A549 (cell line): Measurements from ENCODE around the gene FAM124B. TPM values are rescaled to one million over a fixed set of nuclear protein-coding genes. Genes with fewer than 3 reads are reported as not detected.
"Not testable (repeated sequence)": the region's sequence is repeated elsewhere in the genome, so short reads cannot be mapped to it uniquely, and the experiment has no call there.

Source experiments
- ATAC-seq, 2 experiments: fragments of 200-7000 bp in 1 of 2; fragments of >200 bp in 1 of 2; cut with Nextera tagmentation in 1 of 2; cut with Tn5 transposase in 1 of 2; 3 replicates each; pipeline versions ENCODE4 v1.8.0 to v1.9.1; 2018 to 2020; ENCODE audit warnings: mild to moderate bottlenecking in 1 of 2, moderate library complexity in 1 of 2
- CTCF ChIA-PET: fragments of 300-600 bp; sonication (Branson Sonifier 250); formaldehyde crosslinking; extraction: SDS; loops from one replicate; lab custom pipeline; 2021; ENCODE audit warnings: antibody characterized with exemption, inconsistent platforms; lab: Yijun Ruan, JAX
- POLR2A ChIA-PET: fragments of 350-600 bp; formaldehyde crosslinking; extraction: SDS; loops from one replicate; lab custom pipeline; 2021; ENCODE audit warnings: antibody characterized with exemption, inconsistent platforms; lab: Yijun Ruan, JAX
- DNase-seq, 2 experiments: peaks; one replicate each; pipeline versions ENCODE4 v3.0.0 to v3.0.0-alpha.2; 2011 to 2016; ENCODE audit warnings: low read depth in 1 of 2, low spot score in 1 of 2
- FAIRE-seq: peaks from 2 replicates; lab custom pipeline; 2011; peaks lifted over from hg19 to GRCh38; lab: Jason Lieb, UNC
- H3K27ac ChIP-seq, 2 experiments: fragments of >200 bp; sonication (Bioruptor Twin); formaldehyde crosslinking; 3 replicates each; pipeline ENCODE4 v1.5.1; 2016 to 2017
- H3K4me1 ChIP-seq: fragments of >200 bp; sonication (Bioruptor Twin); formaldehyde crosslinking; 3 replicates; pipeline ENCODE4 v1.6.1; 2016
- H3K4me2 ChIP-seq: fragments of >200 bp; sonication (Bioruptor Twin); formaldehyde crosslinking; 3 replicates; pipeline ENCODE4 v1.6.1; 2016
- H3K4me3 ChIP-seq: fragments of >200 bp; sonication (Bioruptor Twin); formaldehyde crosslinking; 3 replicates; pipeline ENCODE4 v1.5.1; 2016
- H3K9me3 ChIP-seq: fragments of >200 bp; sonication (Bioruptor Twin); formaldehyde crosslinking; 3 replicates; pipeline ENCODE4 v1.6.1; 2016
- CBX8 ChIP-seq: fragments of 200-600 bp; sonication (generic); IDR thresholded peaks from 2 replicates; pipeline ENCODE4 v1.6.1; 2016
- CEBPB ChIP-seq, 2 experiments: fragments of >200 bp in 1 of 2; sonication (Bioruptor Twin) in 1 of 2; formaldehyde crosslinking in 1 of 2; IDR thresholded peaks; 2 replicates each; pipeline ENCODE4 v1.6.1; 2012 to 2016
- EHMT2 ChIP-seq: fragments of 200-600 bp; sonication (generic); IDR thresholded peaks from 2 replicates; pipeline ENCODE4 v1.6.1; 2016; ENCODE audit warnings: antibody characterized with exemption, low read depth, mild to moderate bottlenecking, moderate library complexity
- ESRRA ChIP-seq: fragments of 150-350 bp; IDR thresholded peaks from 2 replicates; pipeline ENCODE4 v1.6.1; 2014; ENCODE audit warnings: mild to moderate bottlenecking, low read length, borderline replicate concordance
- FOSB ChIP-seq: fragments of 250-450 bp; sonication (Bioruptor Pico); IDR thresholded peaks from 2 replicates; pipeline ENCODE4 v1.5.0; 2020; ENCODE audit warnings: mild to moderate bottlenecking, moderate library complexity
- HDAC2 ChIP-seq: fragments of 200-600 bp; sonication (generic); IDR thresholded peaks from 2 replicates; pipeline ENCODE4 v1.6.1; 2016
- HEYL ChIP-seq: fragments of 250-450 bp; sonication (Bioruptor Pico); IDR thresholded peaks from 2 replicates; pipeline ENCODE4 v1.8.0; 2021; ENCODE audit warnings: mild to moderate bottlenecking, moderate library complexity
- JUN ChIP-seq, 2 experiments: fragments of >200 bp; sonication (Bioruptor Twin); formaldehyde crosslinking; IDR thresholded peaks; 2 replicates in 1 of 2; 3 replicates in 1 of 2; pipeline ENCODE4 v1.6.1; 2016 to 2017
- KDM1A ChIP-seq: fragments of 200-600 bp; sonication (generic); IDR thresholded peaks from 2 replicates; pipeline ENCODE4 v1.6.1; 2016; ENCODE audit warnings: low read depth, mild to moderate bottlenecking
- KDM5A ChIP-seq: fragments of 200-600 bp; sonication (generic); IDR thresholded peaks from 2 replicates; pipeline ENCODE4 v1.6.1; 2016; ENCODE audit warnings: antibody characterized with exemption, mild to moderate bottlenecking
- MAZ ChIP-seq: fragments of 150-350 bp; IDR thresholded peaks from 2 replicates; pipeline ENCODE4 v1.6.1; 2014; ENCODE audit warnings: antibody characterized with exemption, low read depth, low read length, borderline replicate concordance
- NFE2L2 ChIP-seq: fragments of 150-350 bp; conservative IDR thresholded peaks from 2 replicates; pipeline ENCODE4 v1.6.1; 2014; ENCODE audit warnings: low read length
- NPAS2 ChIP-seq: fragments of 250-450 bp; sonication (Bioruptor Pico); IDR thresholded peaks from 2 replicates; pipeline ENCODE4 v1.8.0; 2022; ENCODE audit warnings: mild to moderate bottlenecking, moderate library complexity, borderline replicate concordance
- POLR2A ChIP-seq: IDR thresholded peaks from 2 replicates; pipeline ENCODE4 v1.6.1; 2012; ENCODE audit warnings: mild to moderate bottlenecking, low read length
- POLR2AphosphoS2 ChIP-seq: conservative IDR thresholded peaks from 2 replicates; pipeline ENCODE4 v1.6.1; 2012; ENCODE audit warnings: low read length, improper control_type of control experiment, inconsistent platforms
- RARB ChIP-seq: fragments of 250-450 bp; sonication (Bioruptor Pico); IDR thresholded peaks from 2 replicates; pipeline ENCODE4 v1.8.0; 2021; ENCODE audit warnings: mild to moderate bottlenecking, moderate library complexity
- RCOR1 ChIP-seq: fragments of 150-350 bp; IDR thresholded peaks from 2 replicates; pipeline ENCODE4 v1.6.1; 2014; ENCODE audit warnings: antibody characterized with exemption, low read length, low read depth
- SREBF2 ChIP-seq: fragments of 450-650 bp; IDR thresholded peaks from 2 replicates; pipeline ENCODE4 v1.6.1; 2014; ENCODE audit warnings: mild to moderate bottlenecking, moderate library complexity
- TFCP2L1 ChIP-seq: fragments of 250-450 bp; sonication (Bioruptor Pico); IDR thresholded peaks from 2 replicates; pipeline ENCODE4 v1.5.0; 2021; ENCODE audit warnings: mild to moderate bottlenecking
- TP53 ChIP-seq: fragments of 250-450 bp; sonication (Bioruptor Pico); IDR thresholded peaks from 2 replicates; pipeline ENCODE4 v1.5.0; 2021; ENCODE audit warnings: mild to moderate bottlenecking, moderate library complexity
- ZFP36 ChIP-seq: fragments of 450-650 bp; IDR thresholded peaks from 2 replicates; pipeline ENCODE4 v1.6.1; 2014; ENCODE audit warnings: borderline replicate concordance; ENCODE audit not compliant: partially characterized antibody
- WGBS: methylation state at CpG from one replicate; pipeline ENCODE4 v1.1.6; 2017; ENCODE audit errors: missing lambda C conversion rate; 5-methylcytosine and 5-hydroxymethylcytosine counted together
- polyA plus RNA-seq, 4 experiments: library from polyadenylated mRNA; depleted of rRNA in 3 of 4; stranded (reverse); fragments of >200 nt; fragmentation: RNase III in 1 of 4; extraction: RNeasy Plus Mini Kit Qiagen cat#74134 plus additional on column Dnase treatment in 1 of 4; gene quantifications; 2 replicates in 3 of 4; 3 replicates in 1 of 4; pipeline ENCODE4 v1.2.3, GENCODE V29; 2011 to 2017
- TF ChIP-seq, protein P1 (sequence below): fragments of 450-650 bp; IDR thresholded peaks from 2 replicates; pipeline ENCODE4 v1.6.1; 2014; ENCODE audit warnings: antibody characterized with exemption
- TF ChIP-seq, protein P2 (sequence below): IDR thresholded peaks from 2 replicates; pipeline ENCODE4 v1.6.1; 2012
- TF ChIP-seq, protein P3 (sequence below): fragments of >200 bp; sonication (Bioruptor Twin); formaldehyde crosslinking; IDR thresholded peaks from 3 replicates; pipeline ENCODE4 v1.5.1; 2016
- TF ChIP-seq, protein P4 (sequence below): fragments of 250-450 bp; sonication (Bioruptor Pico); IDR thresholded peaks from 2 replicates; pipeline ENCODE4 v1.5.0; 2020; ENCODE audit warnings: low read depth, mild to moderate bottlenecking, moderate library complexity

The FAM124B gene
- polyA plus RNA-seq, 2 of the 4 experiments (the other 2 are of a cell fraction) = not detected

DNA sequence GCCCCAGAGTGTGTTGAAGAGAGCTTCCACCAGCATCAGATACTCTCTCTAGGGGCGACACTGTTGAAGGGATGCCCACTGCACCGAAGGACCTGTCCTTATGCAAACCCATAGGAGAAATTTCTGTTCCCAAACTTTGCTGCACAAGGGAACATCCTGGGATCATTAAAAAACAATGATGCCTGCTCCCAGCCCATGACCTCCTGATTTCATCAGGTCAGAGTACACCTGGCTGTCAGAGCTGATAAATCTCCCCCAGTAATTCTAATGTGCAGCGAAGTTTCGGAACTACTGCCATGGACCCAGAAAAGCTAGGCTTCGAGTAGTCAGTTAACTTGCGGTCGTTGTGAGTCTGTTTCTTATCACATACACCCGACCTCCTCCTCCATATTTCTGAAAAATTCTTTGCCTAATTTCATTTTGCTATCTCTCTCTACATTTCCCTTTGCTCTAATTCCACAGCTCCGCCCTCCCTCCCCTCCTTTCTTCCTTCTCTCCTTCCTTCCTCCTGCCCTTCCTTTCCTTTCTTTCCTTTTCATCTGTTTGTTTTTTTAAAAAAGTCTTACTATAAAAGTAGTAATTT lies 18.8 kb downstream of the FAM124B start:
- no peak for TF ChIP-seq TFCP2L1 (CRISPR knock-in tag)
- TF ChIP-seq HDAC2 = no peak
- no peak for TF ChIP-seq NPAS2
- TF ChIP-seq HEYL (CRISPR knock-in tag) = no peak
- no peak for TF ChIP-seq POLR2A
- TF ChIP-seq, protein P1, sequence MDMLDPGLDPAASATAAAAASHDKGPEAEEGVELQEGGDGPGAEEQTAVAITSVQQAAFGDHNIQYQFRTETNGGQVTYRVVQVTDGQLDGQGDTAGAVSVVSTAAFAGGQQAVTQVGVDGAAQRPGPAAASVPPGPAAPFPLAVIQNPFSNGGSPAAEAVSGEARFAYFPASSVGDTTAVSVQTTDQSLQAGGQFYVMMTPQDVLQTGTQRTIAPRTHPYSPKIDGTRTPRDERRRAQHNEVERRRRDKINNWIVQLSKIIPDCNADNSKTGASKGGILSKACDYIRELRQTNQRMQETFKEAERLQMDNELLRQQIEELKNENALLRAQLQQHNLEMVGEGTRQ = no peak
- TF ChIP-seq TP53 = no peak
- TF ChIP-seq ZFP36 = no peak
- TF ChIP-seq, protein P2, sequence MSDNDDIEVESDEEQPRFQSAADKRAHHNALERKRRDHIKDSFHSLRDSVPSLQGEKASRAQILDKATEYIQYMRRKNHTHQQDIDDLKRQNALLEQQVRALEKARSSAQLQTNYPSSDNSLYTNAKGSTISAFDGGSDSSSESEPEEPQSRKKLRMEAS = no peak
- TF ChIP-seq SREBF2 = no peak
- no peak for TF ChIP-seq FOSB (CRISPR knock-in tag)
- no peak for TF ChIP-seq POLR2AphosphoS2
- TF ChIP-seq CBX8 = no peak
- Histone ChIP-seq H3K27ac (no peak overlapping the region), H3K4me2 (no peak overlapping the region), H3K4me3 (no peak overlapping the region), H3K9me3 (no peaks in the 10 kb centered on the region), H3K4me1 (no peaks in the 10 kb centered on the region)
- ChIA-PET CTCF (interaction anchor here (0.9 to 1.4 kb wide), 3 partner anchors 14 to 268 kb away, joined by 3 to 7 read pairs (median 4); no protein-coding TSS in a partner anchor), POLR2A (no interaction called here)
- WGBS = 57% methylated on average over 9 of the region's 9 CpGs
- FAIRE-seq (no peak), DNase-seq (no peak), ATAC-seq (no peak)

DNA sequence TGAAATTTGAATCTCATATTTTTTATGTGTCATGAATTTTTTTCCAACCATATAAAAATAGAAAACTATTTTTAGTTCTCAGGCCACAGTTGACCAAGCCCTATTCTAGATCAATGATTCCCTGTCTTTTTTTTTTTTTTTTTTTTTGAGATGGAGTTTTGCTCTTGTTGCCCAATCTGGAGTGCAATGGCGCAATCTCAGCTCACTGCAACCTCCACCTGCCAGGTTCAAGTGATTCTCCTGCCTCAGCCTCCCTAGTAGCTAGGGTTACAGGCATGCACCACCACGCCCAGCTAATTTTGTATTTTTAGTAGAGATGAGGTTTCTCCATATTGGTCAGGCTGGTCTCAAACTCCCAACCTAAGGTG lies 19.6 kb downstream of the FAM124B start:
- FAIRE-seq, H3K9me3 ChIP-seq, H3K4me1 ChIP-seq, H3K4me3 ChIP-seq, POLR2A ChIA-PET, ATAC-seq, DNase-seq, H3K27ac ChIP-seq, H3K4me2 ChIP-seq: not testable (repeated sequence)
- peak in 1 of 2 experiments; percentile 25; a peak in 2 of 4 replicates for TF ChIP-seq CEBPB (IDR thresholded peaks at IDR 0.05)
- 49% methylated on average over 2 of the region's 2 CpGs for WGBS
- CTCF ChIA-PET = interaction anchor here (1.4 kb wide), 2 partner anchors 13 to 269 kb away, joined by 4 to 7 read pairs; no protein-coding TSS in a partner anchor

DNA sequence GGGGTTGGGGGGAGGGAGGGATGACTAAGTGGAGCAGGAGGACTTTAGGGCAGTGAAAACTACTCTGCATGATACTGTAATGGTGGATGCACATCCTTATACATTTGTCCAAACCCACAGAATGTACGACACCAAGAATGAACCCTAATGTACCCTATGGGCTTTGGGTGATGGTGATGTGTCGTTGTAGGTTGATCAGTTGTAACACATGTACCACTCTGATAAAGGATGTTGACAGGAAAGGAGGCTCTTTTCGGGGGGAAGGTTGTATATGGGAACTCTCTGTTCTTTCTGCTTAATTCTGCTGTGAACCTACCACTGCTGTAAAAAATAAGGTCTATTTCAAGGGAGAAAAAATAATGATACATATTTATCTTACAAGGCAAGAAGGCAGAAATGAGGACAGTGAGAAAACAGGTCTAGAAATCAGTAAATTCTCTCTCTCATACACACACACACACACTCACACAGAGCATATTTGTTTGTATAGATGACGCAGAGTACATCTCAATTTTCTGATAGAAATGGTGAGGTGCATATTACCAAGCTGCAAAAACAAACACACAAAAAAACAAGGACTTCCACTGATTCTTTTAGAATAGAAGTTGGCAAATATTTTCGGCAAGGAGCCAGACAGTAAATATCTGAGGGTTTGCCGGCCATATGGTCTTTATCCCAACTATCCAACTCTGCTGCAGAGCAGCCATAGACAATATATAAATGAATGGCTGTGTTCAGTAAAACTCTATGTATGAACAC lies 20.2 kb downstream of the FAM124B start:
- CTCF ChIA-PET = interaction anchor here (1.4 to 2.3 kb wide), 3 partner anchors 12 to 270 kb away, joined by 4 to 9 read pairs (median 7); no protein-coding TSS in a partner anchor
- Histone ChIP-seq H3K4me1 (no peaks in the 10 kb centered on the region), H3K9me3 (no peaks in the 10 kb centered on the region), H3K4me2 (no peak overlapping the region), H3K27ac (no peak overlapping the region), H3K4me3 (no peak overlapping the region)
- WGBS = 51% methylated on average over 6 of the region's 6 CpGs
- no peak for TF ChIP-seq EHMT2
- TF ChIP-seq SREBF2 = no peak
- no peak for TF ChIP-seq ESRRA
- no peak for TF ChIP-seq MAZ
- no peak for TF ChIP-seq KDM5A
- no peak for TF ChIP-seq TP53
- no peak for TF ChIP-seq RARB
- TF ChIP-seq JUN (IDR thresholded peaks at IDR 0.05) = no peak
- TF ChIP-seq, protein P3, sequence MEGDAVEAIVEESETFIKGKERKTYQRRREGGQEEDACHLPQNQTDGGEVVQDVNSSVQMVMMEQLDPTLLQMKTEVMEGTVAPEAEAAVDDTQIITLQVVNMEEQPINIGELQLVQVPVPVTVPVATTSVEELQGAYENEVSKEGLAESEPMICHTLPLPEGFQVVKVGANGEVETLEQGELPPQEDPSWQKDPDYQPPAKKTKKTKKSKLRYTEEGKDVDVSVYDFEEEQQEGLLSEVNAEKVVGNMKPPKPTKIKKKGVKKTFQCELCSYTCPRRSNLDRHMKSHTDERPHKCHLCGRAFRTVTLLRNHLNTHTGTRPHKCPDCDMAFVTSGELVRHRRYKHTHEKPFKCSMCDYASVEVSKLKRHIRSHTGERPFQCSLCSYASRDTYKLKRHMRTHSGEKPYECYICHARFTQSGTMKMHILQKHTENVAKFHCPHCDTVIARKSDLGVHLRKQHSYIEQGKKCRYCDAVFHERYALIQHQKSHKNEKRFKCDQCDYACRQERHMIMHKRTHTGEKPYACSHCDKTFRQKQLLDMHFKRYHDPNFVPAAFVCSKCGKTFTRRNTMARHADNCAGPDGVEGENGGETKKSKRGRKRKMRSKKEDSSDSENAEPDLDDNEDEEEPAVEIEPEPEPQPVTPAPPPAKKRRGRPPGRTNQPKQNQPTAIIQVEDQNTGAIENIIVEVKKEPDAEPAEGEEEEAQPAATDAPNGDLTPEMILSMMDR = no peak
- no peak for TF ChIP-seq NFE2L2
- TF ChIP-seq KDM1A = no peak
- TF ChIP-seq, protein P4, sequence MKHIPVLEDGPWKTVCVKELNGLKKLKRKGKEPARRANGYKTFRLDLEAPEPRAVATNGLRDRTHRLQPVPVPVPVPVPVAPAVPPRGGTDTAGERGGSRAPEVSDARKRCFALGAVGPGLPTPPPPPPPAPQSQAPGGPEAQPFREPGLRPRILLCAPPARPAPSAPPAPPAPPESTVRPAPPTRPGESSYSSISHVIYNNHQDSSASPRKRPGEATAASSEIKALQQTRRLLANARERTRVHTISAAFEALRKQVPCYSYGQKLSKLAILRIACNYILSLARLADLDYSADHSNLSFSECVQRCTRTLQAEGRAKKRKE (CRISPR knock-in tag) = no peak
- no peak for TF ChIP-seq RCOR1
- no peak for TF ChIP-seq NPAS2
- ATAC-seq = no peak
- DNase-seq = no peak
- POLR2A ChIA-PET = no interaction called here
- FAIRE-seq = no peak
